NCI-H1694 (cell line): ENCODE data around the gene PREP.
"Not testable (repeated sequence)": the region's sequence is repeated elsewhere in the genome, so short reads cannot be mapped to it uniquely, and the experiment has no call there.

Experiments
- DNase-seq: peaks from one replicate; lab custom pipeline; 2025; lab: John Stamatoyannopoulos, UW

The PREP gene

GRCh38 chr6:105344881-105345370 is 58.0 kb downstream of the PREP start:
- DNase-seq = no peak

- DNase-seq = not testable (repeated sequence)
Observed at GRCh38 chr6:105338350-105338983, 64.4 kb downstream of the PREP start.

- DNase-seq = no peak
Observed at GRCh38 chr6:105336986-105337385, 65.9 kb downstream of the PREP start.

GRCh38 chr6:105332576-105332975 is 70.3 kb downstream of the PREP start:
- no peak for DNase-seq

- no peak for DNase-seq
Observed at GRCh38 chr6:105331927-105332326, 71.0 kb downstream of the PREP start.

GRCh38 chr6:105330913-105331312 is 72.0 kb downstream of the PREP start:
- no peak for DNase-seq

GRCh38 chr6:105330364-105330763 is 72.5 kb downstream of the PREP start:
- no peak for DNase-seq

- no peak for DNase-seq
Observed at GRCh38 chr6:105326833-105327770, 75.8 kb downstream of the PREP start.

- DNase-seq = no peak
Observed at GRCh38 chr6:105326216-105326615, 76.7 kb downstream of the PREP start.

- no peak for DNase-seq
Observed at GRCh38 chr6:105324386-105324950, 78.4 kb downstream of the PREP start.

GRCh38 chr6:105322499-105323225 is 80.2 kb downstream of the PREP start:
- DNase-seq = peak; percentile 49

GRCh38 chr6:105321728-105322127 is 81.2 kb downstream of the PREP start:
- DNase-seq = no peak

GRCh38 chr6:105321207-105321606 is 81.7 kb downstream of the PREP start:
- DNase-seq = no peak

- peak; percentile 81 for DNase-seq
Observed at GRCh38 chr6:105320765-105321164, 82.1 kb downstream of the PREP start.

- no peak for DNase-seq
Observed at GRCh38 chr6:105320271-105320670, 82.6 kb downstream of the PREP start.

GRCh38 chr6:105319331-105319730 is 83.6 kb downstream of the PREP start:
- no peak for DNase-seq

GRCh38 chr6:105318660-105319059 is 84.2 kb downstream of the PREP start:
- DNase-seq = no peak

GRCh38 chr6:105317607-105318533 is 85.0 kb downstream of the PREP start:
- DNase-seq = peak; percentile 6

GRCh38 chr6:105313211-105313610 is 89.7 kb downstream of the PREP start:
- DNase-seq = no peak

- DNase-seq = no peak
Observed at GRCh38 chr6:105310947-105311346, 91.9 kb downstream of the PREP start.

GRCh38 chr6:105310371-105310770 is 92.5 kb downstream of the PREP start:
- no peak for DNase-seq
